ENCODE results near the gene TEAD2.

GRCh38 chr19:49344505-49345423, 17.5 kb downstream of the TEAD2 start:
- no peak for TF ChIP-seq CTCF (IDR thresholded peaks at IDR 0.05; ENCODE audit: insufficient read depth, low read depth, low read length)
- TF ChIP-seq EZH2 (IDR thresholded peaks at IDR 0.05; ENCODE audit: insufficient read depth, low read length) = no peak
